ENCODE results near the gene AARS2. TPM values are rescaled to one million over a fixed set of nuclear protein-coding genes. Genes with fewer than 3 reads are reported as not detected.
A peak's percentile ranks its signal among the peaks of the same experiment; 100 is the strongest.

The AARS2 gene
- polyA plus RNA-seq, 2 of the 4 experiments (the other 2 are of a cell fraction) = 4.3 to 6.2 TPM

DNA sequence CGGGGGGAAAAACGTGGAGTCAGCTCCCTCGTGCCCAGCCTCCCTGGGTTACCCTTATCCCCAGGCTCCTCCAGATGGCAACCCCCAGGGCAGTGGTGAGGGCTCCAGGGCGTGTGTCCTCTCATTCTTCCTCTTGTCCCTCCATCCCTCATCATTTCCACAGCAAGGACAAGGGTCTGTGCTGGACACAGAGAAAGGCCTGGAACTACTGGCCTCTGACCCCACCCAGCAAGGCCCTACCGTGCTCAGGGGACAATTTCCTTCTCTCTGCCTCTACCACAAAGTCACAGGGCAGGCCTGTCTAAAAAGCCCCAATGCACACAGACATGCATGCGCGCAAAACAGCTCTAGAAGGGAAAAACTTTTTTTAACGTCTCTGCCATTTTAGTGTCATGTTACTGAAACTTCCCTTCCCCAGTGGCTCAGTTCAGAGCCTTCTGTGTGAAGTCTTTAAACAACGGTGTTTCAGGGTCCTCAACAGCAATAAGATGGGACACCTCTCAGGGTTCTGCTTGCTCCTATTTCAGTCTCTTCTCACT lies 54.8 kb downstream of the AARS2 start:
- TF ChIP-seq EHMT2 (IDR thresholded peaks at IDR 0.05; ENCODE audit: low read depth) (no peak), FOSL2 (IDR thresholded peaks at IDR 0.05) (no peak), FOSL2 (CRISPR knock-in tag; IDR thresholded peaks at IDR 0.05) (no peak), BHLHE40 (IDR thresholded peaks at IDR 0.05; ENCODE audit: low read depth, low read length) (no peak), ZFP36 (IDR thresholded peaks at IDR 0.05; ENCODE audit: borderline replicate concordance, partially characterized antibody) (no peak), FOXS1 (CRISPR knock-in tag; IDR thresholded peaks at IDR 0.05) (no peak), FOSB (CRISPR knock-in tag; IDR thresholded peaks at IDR 0.05) (no peak), HOXA7 (CRISPR knock-in tag; IDR thresholded peaks at IDR 0.05) (no peak), CBX8 (IDR thresholded peaks at IDR 0.05) (no peak), ZC3H11A (IDR thresholded peaks at IDR 0.05) (no peak), GATA3 (IDR thresholded peaks at IDR 0.05; ENCODE audit: borderline replicate concordance) (no peak), CHD2 (IDR thresholded peaks at IDR 0.05; ENCODE audit: low read length, partially characterized antibody) (no peak), HEYL (CRISPR knock-in tag; IDR thresholded peaks at IDR 0.05) (no peak)
- TF ChIP-seq, protein P1, sequence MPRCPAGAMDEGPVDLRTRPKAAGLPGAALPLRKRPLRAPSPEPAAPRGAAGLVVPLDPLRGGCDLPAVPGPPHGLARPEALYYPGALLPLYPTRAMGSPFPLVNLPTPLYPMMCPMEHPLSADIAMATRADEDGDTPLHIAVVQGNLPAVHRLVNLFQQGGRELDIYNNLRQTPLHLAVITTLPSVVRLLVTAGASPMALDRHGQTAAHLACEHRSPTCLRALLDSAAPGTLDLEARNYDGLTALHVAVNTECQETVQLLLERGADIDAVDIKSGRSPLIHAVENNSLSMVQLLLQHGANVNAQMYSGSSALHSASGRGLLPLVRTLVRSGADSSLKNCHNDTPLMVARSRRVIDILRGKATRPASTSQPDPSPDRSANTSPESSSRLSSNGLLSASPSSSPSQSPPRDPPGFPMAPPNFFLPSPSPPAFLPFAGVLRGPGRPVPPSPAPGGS (IDR thresholded peaks at IDR 0.05) = no peak
- TF ChIP-seq, protein P2, sequence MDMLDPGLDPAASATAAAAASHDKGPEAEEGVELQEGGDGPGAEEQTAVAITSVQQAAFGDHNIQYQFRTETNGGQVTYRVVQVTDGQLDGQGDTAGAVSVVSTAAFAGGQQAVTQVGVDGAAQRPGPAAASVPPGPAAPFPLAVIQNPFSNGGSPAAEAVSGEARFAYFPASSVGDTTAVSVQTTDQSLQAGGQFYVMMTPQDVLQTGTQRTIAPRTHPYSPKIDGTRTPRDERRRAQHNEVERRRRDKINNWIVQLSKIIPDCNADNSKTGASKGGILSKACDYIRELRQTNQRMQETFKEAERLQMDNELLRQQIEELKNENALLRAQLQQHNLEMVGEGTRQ (IDR thresholded peaks at IDR 0.05) = no peak
- TF ChIP-seq, protein P3, sequence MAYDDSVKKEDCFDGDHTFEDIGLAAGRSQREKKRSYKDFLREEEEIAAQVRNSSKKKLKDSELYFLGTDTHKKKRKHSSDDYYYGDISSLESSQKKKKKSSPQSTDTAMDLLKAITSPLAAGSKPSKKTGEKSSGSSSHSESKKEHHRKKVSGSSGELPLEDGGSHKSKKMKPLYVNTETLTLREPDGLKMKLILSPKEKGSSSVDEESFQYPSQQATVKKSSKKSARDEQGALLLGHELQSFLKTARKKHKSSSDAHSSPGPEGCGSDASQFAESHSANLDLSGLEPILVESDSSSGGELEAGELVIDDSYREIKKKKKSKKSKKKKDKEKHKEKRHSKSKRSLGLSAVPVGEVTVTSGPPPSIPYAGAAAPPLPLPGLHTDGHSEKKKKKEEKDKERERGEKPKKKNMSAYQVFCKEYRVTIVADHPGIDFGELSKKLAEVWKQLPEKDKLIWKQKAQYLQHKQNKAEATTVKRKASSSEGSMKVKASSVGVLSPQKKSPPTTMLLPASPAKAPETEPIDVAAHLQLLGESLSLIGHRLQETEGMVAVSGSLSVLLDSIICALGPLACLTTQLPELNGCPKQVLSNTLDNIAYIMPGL (CRISPR knock-in tag; IDR thresholded peaks at IDR 0.05; ENCODE audit: borderline replicate concordance) = no peak
- peaks cover 28% of the 10 kb centered on the region for H3K4me1 ChIP-seq

DNA sequence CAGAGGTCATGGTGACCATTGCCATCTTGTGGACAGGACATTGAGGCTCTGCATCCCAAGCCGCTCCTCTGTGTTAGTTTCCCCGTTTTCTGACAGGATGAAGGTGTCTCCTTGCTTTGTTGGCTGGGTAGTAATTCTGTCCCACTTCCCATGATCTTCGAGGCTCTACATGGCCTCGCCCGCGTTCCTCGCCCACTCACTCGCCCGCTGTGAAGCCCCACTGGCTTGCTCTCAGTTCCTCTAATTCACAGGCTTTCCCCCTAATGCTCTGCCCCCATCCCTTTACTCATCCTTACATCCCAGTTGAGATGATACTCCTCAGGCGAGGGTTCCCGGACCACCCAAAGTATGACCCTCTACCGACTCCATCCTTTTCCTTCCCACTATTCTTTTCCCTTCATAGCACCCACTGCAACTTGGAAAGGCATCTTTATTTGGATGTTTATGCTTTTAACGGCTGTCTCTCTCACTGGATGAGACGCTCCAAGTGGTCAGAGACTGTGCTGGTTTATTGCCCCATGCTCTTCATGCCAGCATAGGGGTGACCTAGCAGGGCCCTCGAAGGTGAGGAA lies 55.3 kb downstream of the AARS2 start:
- Histone ChIP-seq H3K9me3 (no peaks in the 10 kb centered on the region), H3K4me1 (peaks cover 28% of the 10 kb centered on the region), H3K27ac (peak overlapping the region; percentile 93 to 99), H3K4me2 (peak overlapping the region; percentile 88), H3K4me3 (peak overlapping the region; percentile 96)
- WGBS (ENCODE audit: missing lambda C conversion rate) = 34% methylated on average over 15 of the region's 15 CpGs
- FAIRE-seq (no peak), ATAC-seq (no peak), DNase-seq (ENCODE audit: low read depth in 1 of 2, low spot score in 1 of 2) (no peak)
- ChIA-PET POLR2A (interaction anchor here (1.7 kb wide), 1 partner anchor 11 kb away, joined by 38 read pairs; the partner anchor contains the start of gene HSP90AB1), CTCF (interaction anchor here (0.8 to 3.7 kb wide), 4 partner anchors 10 to 81 kb away, joined by 3 to 16 read pairs (median 4); partner anchors contain the start of gene MYMX)
- TF ChIP-seq FOSL2 (IDR thresholded peaks at IDR 0.05) (no peak), FOSL2 (CRISPR knock-in tag; IDR thresholded peaks at IDR 0.05) (no peak)

More for the DNA sequence above, 54.8 kb downstream of the AARS2 start:
- no peak for DNase-seq (ENCODE audit: low read depth in 1 of 2, low spot score in 1 of 2)
- H3K4me3 ChIP-seq = no peak overlapping the region
- CTCF ChIA-PET = interaction anchor here (0.8 to 3.7 kb wide), 3 partner anchors 9 to 81 kb away, joined by 3 to 16 read pairs (median 5); no protein-coding TSS in a partner anchor
- no peak for ATAC-seq
- H3K27ac ChIP-seq = peak overlapping the region in 1 of 2 experiments; percentile 99; a peak in 3 of 6 replicates
- WGBS (ENCODE audit: missing lambda C conversion rate) = 76% methylated on average over 9 of the region's 9 CpGs
- no peak for FAIRE-seq
- H3K4me2 ChIP-seq = peak overlapping the region; percentile 88; the same call in 1 of the 3 replicates
- no peaks in the 10 kb centered on the region for H3K9me3 ChIP-seq
- POLR2A ChIA-PET = no interaction called here

DNA sequence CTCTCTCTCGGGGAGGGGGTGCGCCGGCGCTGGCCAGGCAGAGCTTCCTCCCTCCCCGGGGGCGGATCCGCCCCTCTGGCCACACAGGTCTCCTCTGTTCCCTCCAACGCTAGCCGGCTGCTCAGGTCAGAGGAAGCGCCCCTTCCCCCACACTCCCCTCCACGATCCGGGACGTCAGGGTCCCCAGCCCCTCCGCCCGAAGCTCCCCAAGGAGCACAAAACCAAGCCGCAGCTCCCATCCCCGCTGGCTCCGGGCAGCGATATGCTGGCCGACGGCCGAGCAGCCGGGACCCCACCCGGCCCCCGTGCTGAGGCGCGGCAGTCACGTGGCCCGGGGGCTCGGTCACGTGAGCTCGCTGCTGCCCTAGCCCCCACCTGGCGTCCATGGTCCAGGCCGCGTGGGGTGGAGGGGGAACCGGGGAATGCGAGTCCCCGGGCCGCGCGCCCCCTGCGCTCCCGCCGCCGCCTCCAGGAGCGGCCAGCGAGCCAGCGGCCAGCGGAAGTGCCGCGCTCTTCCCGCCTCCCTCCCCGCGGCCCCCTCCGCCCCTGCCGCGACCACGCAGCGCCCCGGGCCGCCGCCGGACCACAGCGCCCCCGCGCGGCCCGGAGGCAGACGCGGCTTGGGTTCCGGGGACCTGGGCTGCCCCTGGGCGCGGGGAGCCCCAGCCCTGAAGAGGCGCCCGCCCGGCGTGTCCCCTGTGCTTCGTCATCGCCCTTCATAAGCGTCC lies 56.0 kb downstream of the AARS2 start, which contains the start of gene SLC35B2:
Gene SLC35B2 (minus strand): TSS at position 504 of the 728 bp plus-strand sequence. CDS start 118 bp downstream, at position 386.
- Histone ChIP-seq H3K4me2 (peak within 1 kb of the TSS; percentile 88), H3K4me1 (peaks cover 26% of the 10 kb centered on the region), H3K4me3 (peak within 1 kb of the TSS; percentile 96), H3K27ac (peak within 1 kb of the TSS; percentile 93 to 99), H3K9me3 (no peaks in the 10 kb centered on the region)
- DNase-seq (ENCODE audit: low read depth in 1 of 2, low spot score in 1 of 2) (peak; percentile 48 to 55), ATAC-seq (peak; percentile 48 to 54), FAIRE-seq (no peak)
- ChIA-PET CTCF (interaction anchor here (0.6 to 3.7 kb wide), 14 partner anchors 10 to 161 kb away, joined by 3 to 29 read pairs (median 4); partner anchors contain the start of genes HSP90AB1 and MYMX), POLR2A (interaction anchor here (1.2 to 1.7 kb wide), 2 partner anchors 10 to 161 kb away, joined by 4 to 38 read pairs; partner anchors contain the start of gene HSP90AB1)
- 0% methylated on average over 8 of the region's 80 CpGs for WGBS (ENCODE audit: missing lambda C conversion rate)
- peak; percentile 51 for TF ChIP-seq POLR2A (IDR thresholded peaks at IDR 0.05; ENCODE audit: low read length)
- TF ChIP-seq, protein P4, sequence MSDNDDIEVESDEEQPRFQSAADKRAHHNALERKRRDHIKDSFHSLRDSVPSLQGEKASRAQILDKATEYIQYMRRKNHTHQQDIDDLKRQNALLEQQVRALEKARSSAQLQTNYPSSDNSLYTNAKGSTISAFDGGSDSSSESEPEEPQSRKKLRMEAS (IDR thresholded peaks at IDR 0.05) = peak; percentile 72
- TF ChIP-seq ZC3H11A (IDR thresholded peaks at IDR 0.05) = no peak
- 0 out of 2 replicates have a peak, but pooled peaks have one; percentile 64 for TF ChIP-seq ESRRA (IDR thresholded peaks at IDR 0.05; ENCODE audit: borderline replicate concordance, low read length)
- no peak for TF ChIP-seq HEYL (CRISPR knock-in tag; IDR thresholded peaks at IDR 0.05)
- TF ChIP-seq ZFP36 (IDR thresholded peaks at IDR 0.05; ENCODE audit: borderline replicate concordance, partially characterized antibody) = no peak
- peak; percentile 42 for TF ChIP-seq SMC3 (IDR thresholded peaks at IDR 0.05)
- TF ChIP-seq, protein P5, sequence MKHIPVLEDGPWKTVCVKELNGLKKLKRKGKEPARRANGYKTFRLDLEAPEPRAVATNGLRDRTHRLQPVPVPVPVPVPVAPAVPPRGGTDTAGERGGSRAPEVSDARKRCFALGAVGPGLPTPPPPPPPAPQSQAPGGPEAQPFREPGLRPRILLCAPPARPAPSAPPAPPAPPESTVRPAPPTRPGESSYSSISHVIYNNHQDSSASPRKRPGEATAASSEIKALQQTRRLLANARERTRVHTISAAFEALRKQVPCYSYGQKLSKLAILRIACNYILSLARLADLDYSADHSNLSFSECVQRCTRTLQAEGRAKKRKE (CRISPR knock-in tag; IDR thresholded peaks at IDR 0.05; ENCODE audit: low read depth) = no peak
- TF ChIP-seq, protein P1 (IDR thresholded peaks at IDR 0.05) = peak; percentile 67; the same call in 1 of the 3 replicates
- no peak; the same call in 1 of the 2 replicates for TF ChIP-seq MYC (IDR thresholded peaks at IDR 0.05; ENCODE audit: borderline replicate concordance, low read length)
- no peak for TF ChIP-seq RNF2 (IDR thresholded peaks at IDR 0.05; ENCODE audit: borderline replicate concordance, low read depth)
- TF ChIP-seq PHF8 (IDR thresholded peaks at IDR 0.05; ENCODE audit: borderline replicate concordance, low read depth) = peak; percentile 59
